AG09319 (cell line): ENCODE measurements around the gene ZNF839.

Source experiments
- DNase-seq: peaks from one replicate; pipeline ENCODE4 v3.0.0-alpha.2; 2010; ENCODE audit warnings: low read depth; ENCODE audit errors: extremely low read depth
- CTCF ChIP-seq: IDR thresholded peaks from 2 replicates; pipeline ENCODE4 v1.5.1; 2011; ENCODE audit warnings: low read depth, mild to moderate bottlenecking, inconsistent platforms, low read length, moderate library complexity

The ZNF839 gene

GRCh38 chr14:102316338-102316742 lies 3.2 kb upstream of the ZNF839 start:
- no peak for DNase-seq
- TF ChIP-seq CTCF, result no peak

- TF ChIP-seq CTCF, result peak; percentile 79
- DNase-seq, result peak; percentile 75
These were observed 2.6 kb upstream of the ZNF839 start for GRCh38 chr14:102316743-102317563.

GRCh38 chr14:102317564-102318248 lies 1.8 kb upstream of the ZNF839 start:
- DNase-seq, result no peak
- no peak for TF ChIP-seq CTCF

GRCh38 chr14:102318781-102319276 lies 717 bp upstream of the ZNF839 start:
- DNase-seq, result no peak

GRCh38 chr14:102320033-102320660 lies 601 bp downstream of the ZNF839 start:
- TF ChIP-seq CTCF, result no peak
- no peak for DNase-seq

More at GRCh38 chr14:102318781-102319276, 717 bp upstream of the ZNF839 start:
- TF ChIP-seq CTCF, result no peak

- TF ChIP-seq CTCF, result no peak
- DNase-seq, result no peak
These were observed 1.3 kb downstream of the ZNF839 start for GRCh38 chr14:102320671-102321455.
